H9 (cell line): Measurements from ENCODE around the gene NEUROG1. TPM values are rescaled to one million over a fixed set of nuclear protein-coding genes. Genes with fewer than 3 reads are reported as not detected.

Experiments used
- DNase-seq: peaks from one replicate; pipeline ENCODE4 v3.0.0-alpha.2; 2017
- H2AFZ ChIP-seq: one replicate; pipeline ENCODE4 v1.6.1; 2013; ENCODE audit warnings: mild to moderate bottlenecking, low read length, control low read depth, moderate library complexity
- H2AK5ac ChIP-seq: 2 replicates; pipeline ENCODE4 v1.6.1; 2013; ENCODE audit warnings: low read length, control low read depth, mixed read lengths; ENCODE audit not compliant: insufficient read length
- H2BK120ac ChIP-seq: one replicate; pipeline ENCODE4 v1.6.1; 2013; ENCODE audit warnings: low read depth, mild to moderate bottlenecking, low read length, control low read depth, inconsistent platforms; ENCODE audit not compliant: poor library complexity, severe bottlenecking
- H2BK12ac ChIP-seq: 2 replicates; pipeline ENCODE4 v1.6.1; 2013; ENCODE audit warnings: low read length, control low read depth, mixed read lengths, low read depth; ENCODE audit not compliant: insufficient read length
- H2BK15ac ChIP-seq: 2 replicates; pipeline ENCODE4 v1.6.1; 2013; ENCODE audit warnings: low read depth, low read length, control low read depth
- H2BK20ac ChIP-seq: one replicate; pipeline ENCODE4 v1.6.1; 2013; ENCODE audit warnings: low read depth, mild to moderate bottlenecking, low read length, control low read depth, inconsistent platforms; ENCODE audit not compliant: poor library complexity, severe bottlenecking
- H2BK5ac ChIP-seq: 2 replicates; pipeline ENCODE4 v1.6.1; 2013; ENCODE audit warnings: low read length, control low read depth, mixed read lengths; ENCODE audit not compliant: insufficient read length
- H3K14ac ChIP-seq: 2 replicates; pipeline ENCODE4 v1.6.1; 2013; ENCODE audit warnings: low read length, control low read depth; ENCODE audit not compliant: insufficient read depth
- H3K18ac ChIP-seq: 2 replicates; pipeline ENCODE4 v1.6.1; 2013; ENCODE audit warnings: low read depth, mild to moderate bottlenecking, mixed read lengths, low read length, control low read depth; ENCODE audit not compliant: insufficient read length
- H3K23ac ChIP-seq: 2 replicates; pipeline ENCODE4 v1.6.1; 2013; ENCODE audit warnings: low read length, control low read depth, mixed read lengths, low read depth; ENCODE audit not compliant: insufficient read length
- H3K23me2 ChIP-seq: 2 replicates; pipeline ENCODE4 v1.6.1; 2013; ENCODE audit warnings: low read depth, mild to moderate bottlenecking, mixed read lengths, low read length, control low read depth; ENCODE audit not compliant: insufficient read length, poor library complexity, severe bottlenecking
- H3K27ac ChIP-seq: 2 replicates; pipeline ENCODE4 v1.5.1; 2013; ENCODE audit warnings: low read length, control low read depth, mixed read lengths, low read depth; ENCODE audit not compliant: insufficient read length
- H3K27me3 ChIP-seq: 2 replicates; pipeline ENCODE4 v1.6.1; 2013; ENCODE audit warnings: low read length, control low read depth, inconsistent platforms; ENCODE audit not compliant: insufficient read depth
- H3K4ac ChIP-seq: 2 replicates; pipeline ENCODE4 v1.6.1; 2013; ENCODE audit warnings: low read depth, mild to moderate bottlenecking, control low read depth, inconsistent platforms, low read length, moderate library complexity
- H3K4me1 ChIP-seq: 2 replicates; pipeline ENCODE4 v1.6.1; 2013; ENCODE audit warnings: low read length, control low read depth, inconsistent platforms; ENCODE audit not compliant: insufficient read depth
- H3K4me2 ChIP-seq: 2 replicates; pipeline ENCODE4 v1.6.1; 2013; ENCODE audit warnings: low read length, control low read depth, mixed read lengths; ENCODE audit not compliant: insufficient read length, insufficient read depth
- H3K56ac ChIP-seq: 2 replicates; pipeline ENCODE4 v1.6.1; 2013; ENCODE audit warnings: low read depth, mild to moderate bottlenecking, mixed read lengths, low read length, control low read depth; ENCODE audit not compliant: insufficient read length
- H3K79me1 ChIP-seq: 2 replicates; pipeline ENCODE4 v1.6.1; 2013; ENCODE audit warnings: low read depth, mild to moderate bottlenecking, moderate library complexity, low read length, control low read depth, inconsistent platforms; ENCODE audit not compliant: insufficient read depth, poor library complexity, severe bottlenecking
- H3K79me2 ChIP-seq: 2 replicates; pipeline ENCODE4 v1.6.1; 2013; ENCODE audit warnings: low read length, control low read depth, inconsistent platforms; ENCODE audit not compliant: insufficient read depth
- H3K9ac ChIP-seq: 2 replicates; pipeline ENCODE4 v1.6.1; 2013; ENCODE audit warnings: low read length, control low read depth, mixed read lengths; ENCODE audit not compliant: insufficient read length; ENCODE audit errors: extremely low read depth
- H3K9me3 ChIP-seq: one replicate; pipeline ENCODE4 v1.6.1; 2013; ENCODE audit warnings: low read depth, low read length, inconsistent platforms; ENCODE audit not compliant: control insufficient read depth
- H3T11ph ChIP-seq: one replicate; pipeline ENCODE4 v1.6.1; 2013; ENCODE audit warnings: mild to moderate bottlenecking, low read length, control low read depth, inconsistent platforms
- H4K20me1 ChIP-seq: one replicate; pipeline ENCODE4 v1.6.1; 2013; ENCODE audit not compliant: control insufficient read depth, insufficient read length, insufficient read depth
- H4K5ac ChIP-seq: 2 replicates; pipeline ENCODE4 v1.6.1; 2013; ENCODE audit warnings: low read depth, mild to moderate bottlenecking, mixed read lengths, low read length, control low read depth; ENCODE audit not compliant: insufficient read length
- H4K8ac ChIP-seq: replicated peaks from 2 replicates; pipeline ENCODE4 v1.6.1; 2013; ENCODE audit warnings: low read length, control low read depth, mixed read lengths, low read depth; ENCODE audit not compliant: insufficient read length
- H4K91ac ChIP-seq: 2 replicates; pipeline ENCODE4 v1.6.1; 2013; ENCODE audit warnings: low read depth, mild to moderate bottlenecking, moderate library complexity, mixed read lengths, low read length, control low read depth; ENCODE audit not compliant: insufficient read length
- H3K27ac Mint-ChIP-seq, 3 experiments: 2 replicates in 2 of 3; 3 replicates in 1 of 3; pipeline ENCODE4 v1.8.0; 2020 to 2021; ENCODE audit warnings: mixed read lengths in 3 of 3, mild to moderate bottlenecking in 1 of 3, moderate library complexity in 1 of 3
- H3K27me3 Mint-ChIP-seq: 2 replicates; pipeline ENCODE4 v1.8.0; 2021; ENCODE audit warnings: low read depth, mild to moderate bottlenecking, moderate library complexity, mixed read lengths
- H3K36me3 Mint-ChIP-seq, 3 experiments: 2 replicates in 2 of 3; 3 replicates in 1 of 3; pipeline ENCODE4 v1.8.0; 2020 to 2021; ENCODE audit warnings: low read depth in 3 of 3, mixed read lengths in 3 of 3; ENCODE audit not compliant: insufficient read depth in 1 of 3
- H3K4me1 Mint-ChIP-seq, 2 experiments: 2 replicates each; pipeline ENCODE4 v1.8.0; 2020; ENCODE audit warnings: mixed read lengths in 2 of 2
- H3K4me3 Mint-ChIP-seq, 2 experiments: 2 replicates in 1 of 2; 3 replicates in 1 of 2; pipeline ENCODE4 v1.8.0; 2020 to 2021; ENCODE audit warnings: mild to moderate bottlenecking in 2 of 2, mixed read lengths in 2 of 2, moderate library complexity in 1 of 2
- H3K9me3 Mint-ChIP-seq, 2 experiments: 2 replicates in 1 of 2; 3 replicates in 1 of 2; pipeline ENCODE4 v1.8.0; 2020; ENCODE audit warnings: mild to moderate bottlenecking in 2 of 2, mixed read lengths in 2 of 2, moderate library complexity in 1 of 2
- CTCF ChIP-seq: fragments of 200-600 bp; sonication (generic); conservative IDR thresholded peaks from 3 replicates; pipeline ENCODE4 v1.8.0; 2021; ENCODE audit warnings: antibody characterized with exemption, mild to moderate bottlenecking
- WGBS: extraction: QIAGEN DNeasy Blood & Tissue Kit; methylation state at CpG from one replicate; pipeline ENCODE4 v1.1.7; 2013; ENCODE audit warnings: missing lambda C conversion rate, low lambda C conversion rate, mixed read lengths; ENCODE audit not compliant: insufficient read length; ENCODE audit errors: extremely low coverage; 5-methylcytosine and 5-hydroxymethylcytosine counted together
- total RNA-seq: library from RNA; stranded (reverse); gene quantifications from 2 replicates; pipeline ENCODE4 v1.2.1, GENCODE V29; 2021

Gene NEUROG1
- total RNA-seq, 1 experiment from 2014 or later, result not detected

DNA sequence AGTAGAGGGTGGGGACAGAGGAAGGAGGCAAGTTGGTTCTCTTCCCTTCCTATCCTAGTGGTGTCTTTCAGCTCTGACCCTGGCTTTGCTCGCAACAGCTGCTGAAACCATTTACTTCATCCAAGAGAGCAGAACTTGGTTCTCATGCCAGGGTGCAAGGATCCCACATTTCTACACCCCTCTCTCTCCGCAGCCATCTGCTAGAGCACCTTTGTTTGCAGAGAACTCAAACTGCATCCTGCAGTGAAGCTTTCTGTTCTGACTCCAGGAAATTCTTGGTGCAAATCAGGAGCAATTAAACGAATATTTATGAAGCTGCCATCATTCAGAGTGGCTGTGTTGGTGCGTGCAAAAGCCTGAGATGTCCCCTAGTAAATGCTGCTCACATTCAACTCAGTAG, 31.9 kb downstream of the NEUROG1 start:
- H3K27me3 Mint-ChIP-seq, result peaks cover 86% of the 10 kb centered on the region

More for the DNA sequence above, 31.9 kb downstream of the NEUROG1 start:
- Mint-ChIP-seq H3K36me3 (no peaks in the 10 kb centered on the region), H3K4me3 (no peak overlapping the region), H3K9me3 (peaks cover 0 to 2% of the 10 kb centered on the region in 2 experiments; a peak in 1 of 5 replicates), H3K27ac (no peak overlapping the region), H3K4me1 (peaks cover 9 to 15% of the 10 kb centered on the region in 2 experiments)
- WGBS, result no CpG with 5 or more reads among the region's 4 CpGs
- no peak overlapping the region for H2AK5ac ChIP-seq
- no peaks in the 10 kb centered on the region for H3K79me1 ChIP-seq
- TF ChIP-seq CTCF, result no peak
- no peak overlapping the region for H4K8ac ChIP-seq
- H2BK120ac ChIP-seq, result no peak overlapping the region
- no peak overlapping the region for H3T11ph ChIP-seq
- no peaks in the 10 kb centered on the region for H3K79me2 ChIP-seq
- no peak overlapping the region for H3K18ac ChIP-seq
- H3K9me3 ChIP-seq, result no peaks in the 10 kb centered on the region
- no peak overlapping the region for H4K91ac ChIP-seq
- no peaks in the 10 kb centered on the region for H4K20me1 ChIP-seq
- H3K56ac ChIP-seq, result no peak overlapping the region
- H2AFZ ChIP-seq, result no peak overlapping the region
- peaks cover 8% of the 10 kb centered on the region; the same call in 1 of the 2 replicates for H3K27me3 ChIP-seq
- no peak overlapping the region for H3K14ac ChIP-seq
- no peaks in the 10 kb centered on the region for H3K4me1 ChIP-seq
- H2BK20ac ChIP-seq, result no peak overlapping the region
- H2BK15ac ChIP-seq, result no peak overlapping the region
- H2BK12ac ChIP-seq, result no peak overlapping the region
- no peak overlapping the region for H3K27ac ChIP-seq
- H3K4ac ChIP-seq, result no peak overlapping the region
- H3K23me2 ChIP-seq, result no peaks in the 10 kb centered on the region
- no peak for DNase-seq
- H3K23ac ChIP-seq, result no peak overlapping the region
- H3K4me2 ChIP-seq, result no peak overlapping the region
- H3K9ac ChIP-seq, result no peak overlapping the region
- H2BK5ac ChIP-seq, result no peak overlapping the region
- H4K5ac ChIP-seq, result no peak overlapping the region
